Neural cell (in vitro differentiated cells): ENCODE data around the gene SLC5A9. TPM values are rescaled to one million over a fixed set of nuclear protein-coding genes. Genes with fewer than 3 reads are reported as not detected.

ENCODE experiments used
- H2AFZ ChIP-seq: fragments of 200-600, 300-800 bp; sonication (generic), shearing (Covaris generic); 2 replicates; pipeline ENCODE4 v1.6.0; 2014; ENCODE audit warnings: low read depth, mild to moderate bottlenecking, antibody characterized with exemption, low read length, moderate library complexity
- H3F3A ChIP-seq: fragments of 200-600 bp; shearing (Covaris generic); 2 replicates; pipeline ENCODE4 v1.6.1; 2016; ENCODE audit warnings: mild to moderate bottlenecking, moderate library complexity, mixed read lengths, antibody characterized with exemption, low read length; ENCODE audit not compliant: insufficient read depth, poor library complexity, severe bottlenecking
- H3K27ac ChIP-seq: fragments of 200-600, 300-800 bp; sonication (generic), shearing (Covaris generic); 2 replicates; pipeline ENCODE4 v1.5.1; 2014; ENCODE audit warnings: mild to moderate bottlenecking, low read length, moderate library complexity
- H3K27me3 ChIP-seq: fragments of 300-800, 200-600 bp; sonication (generic), shearing (Covaris generic); 2 replicates; pipeline ENCODE4 v1.6.0; 2014; ENCODE audit warnings: mild to moderate bottlenecking, low read depth, low read length, moderate library complexity; ENCODE audit not compliant: insufficient read depth
- H3K36me3 ChIP-seq: fragments of 300-800, 200-600 bp; sonication (generic), shearing (Covaris generic); 2 replicates; pipeline ENCODE4 v1.5.1; 2014; ENCODE audit warnings: mild to moderate bottlenecking, antibody characterized with exemption, low read length, moderate library complexity; ENCODE audit not compliant: insufficient read depth
- H3K4me2 ChIP-seq: fragments of 300-800, 200-600 bp; sonication (generic), shearing (Covaris generic); 2 replicates; pipeline ENCODE4 v1.6.0; 2014; ENCODE audit warnings: mild to moderate bottlenecking, low read length
- H3K4me3 ChIP-seq: fragments of 300-800, 200-600 bp; sonication (generic), shearing (Covaris generic); 2 replicates; pipeline ENCODE4 v1.5.1; 2014; ENCODE audit warnings: mild to moderate bottlenecking, low read length, moderate library complexity
- H3K79me2 ChIP-seq: fragments of 200-600 bp; shearing (Covaris generic); replicated peaks from 2 replicates; pipeline ENCODE4 v1.6.0; 2014; ENCODE audit warnings: mild to moderate bottlenecking, low read length, moderate library complexity; ENCODE audit not compliant: insufficient read depth
- H3K9ac ChIP-seq: fragments of 300-800, 200-600 bp; sonication (generic), shearing (Covaris generic); 2 replicates; pipeline ENCODE4 v1.6.1; 2016; ENCODE audit warnings: mild to moderate bottlenecking, low read length, mixed read lengths
- H3K9me2 ChIP-seq: fragments of 200-600 bp; shearing (Covaris generic); 2 replicates; pipeline ENCODE4 v1.6.1; 2016; ENCODE audit warnings: mild to moderate bottlenecking, low read length, mixed read lengths; ENCODE audit not compliant: insufficient read depth
- H3K9me3 ChIP-seq: fragments of 200-600, 300-800 bp; sonication (generic), shearing (Covaris generic); 2 replicates; pipeline ENCODE4 v1.6.1; 2016; ENCODE audit warnings: mild to moderate bottlenecking, mixed run types, low read length, moderate library complexity, mixed read lengths
- H4K20me1 ChIP-seq: fragments of 200-600 bp; shearing (Covaris generic); 2 replicates; pipeline ENCODE4 v1.6.1; 2016; ENCODE audit warnings: mild to moderate bottlenecking, mixed run types; ENCODE audit not compliant: insufficient read depth
- CTCF ChIP-seq: fragments of 450-650 bp; IDR thresholded peaks from 2 replicates; pipeline ENCODE4 v1.5.1; 2014; ENCODE audit warnings: antibody characterized with exemption, mild to moderate bottlenecking, moderate library complexity; ENCODE audit not compliant: poor library complexity, severe bottlenecking
- EP300 ChIP-seq: fragments of 450-650 bp; conservative IDR thresholded peaks from 2 replicates; pipeline ENCODE4 v1.6.1; 2014; ENCODE audit warnings: antibody characterized with exemption, mild to moderate bottlenecking, moderate library complexity; ENCODE audit not compliant: poor library complexity, severe bottlenecking
- EZH2 ChIP-seq: fragments of 200-600, 300-800 bp; shearing (Covaris generic), sonication (generic); IDR thresholded peaks from 2 replicates; pipeline ENCODE4 v1.6.1; 2014; ENCODE audit warnings: antibody characterized with exemption, low read length, borderline replicate concordance, mild to moderate bottlenecking; ENCODE audit not compliant: insufficient read depth, poor library complexity, severe bottlenecking
- MXI1 ChIP-seq: fragments of 450-650 bp; conservative IDR thresholded peaks from 2 replicates; pipeline ENCODE4 v1.6.1; 2014; ENCODE audit warnings: antibody characterized with exemption, mild to moderate bottlenecking; ENCODE audit not compliant: poor library complexity, severe bottlenecking
- POLR2AphosphoS5 ChIP-seq: IDR thresholded peaks from 2 replicates; pipeline ENCODE4 v1.6.1; 2012
- RAD21 ChIP-seq: fragments of 450-650 bp; conservative IDR thresholded peaks from 2 replicates; pipeline ENCODE4 v1.6.1; 2014; ENCODE audit warnings: antibody characterized with exemption, mild to moderate bottlenecking, moderate library complexity
- SMC3 ChIP-seq: fragments of 450-650 bp; conservative IDR thresholded peaks from 2 replicates; pipeline ENCODE4 v1.6.1; 2014; ENCODE audit warnings: antibody characterized with exemption, mild to moderate bottlenecking, moderate library complexity; ENCODE audit not compliant: poor library complexity
- TAF1 ChIP-seq: IDR thresholded peaks from 2 replicates; pipeline ENCODE4 v1.6.1; 2012; ENCODE audit warnings: low read depth
- polyA plus RNA-seq: library from polyadenylated mRNA; depleted of rRNA; stranded (reverse); fragments of >200 nt; gene quantifications from 2 replicates; pipeline ENCODE4 v1.2.3, GENCODE V29; 2014
- TF ChIP-seq, protein P1 (sequence below): IDR thresholded peaks from 2 replicates; pipeline ENCODE4 v1.6.1; 2012; ENCODE audit warnings: borderline replicate concordance

The SLC5A9 gene
- polyA plus RNA-seq, 1 donor from 2014 or later = not detected

- Histone ChIP-seq H3K4me3 (no peak overlapping the region), H3F3A (no peaks in the 10 kb centered on the region), H3K4me2 (no peak overlapping the region), H3K36me3 (no peaks in the 10 kb centered on the region), H3K27ac (no peak overlapping the region), H4K20me1 (no peaks in the 10 kb centered on the region), H3K27me3 (no peaks in the 10 kb centered on the region), H3K9me3 (no peaks in the 10 kb centered on the region), H3K9ac (no peak overlapping the region), H3K9me2 (no peaks in the 10 kb centered on the region), H3K79me2 (no peaks in the 10 kb centered on the region), H2AFZ (no peak overlapping the region)
- TF ChIP-seq EZH2 (no peak), POLR2AphosphoS5 (no peak), RAD21 (no peak), SMC3 (no peak), TAF1 (no peak), MXI1 (no peak)
These were observed 1.1 kb downstream of the SLC5A9 start for GRCh38 chr1:48223366-48224240.

DNA sequence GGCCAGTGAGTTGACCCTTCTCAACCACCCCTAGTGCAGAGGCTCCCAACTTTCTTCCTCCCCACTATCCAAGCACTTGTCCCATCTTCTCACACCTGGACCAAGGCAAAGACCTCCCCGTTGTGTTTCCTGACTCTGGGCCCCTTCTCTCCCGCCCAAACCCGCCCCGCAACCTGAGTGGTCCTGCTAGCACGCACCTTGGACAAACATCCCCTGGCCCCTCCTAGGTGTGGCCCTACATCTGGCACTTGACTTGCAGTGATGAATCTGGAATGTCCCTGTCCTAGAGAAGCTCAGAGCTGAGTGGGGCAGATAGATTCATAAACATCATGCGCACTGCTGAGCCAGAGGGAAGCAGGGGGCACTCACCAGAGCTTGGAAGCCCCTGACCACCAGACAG is 2.3 kb downstream of the SLC5A9 start:
- Histone ChIP-seq H3K9me3 (no peaks in the 10 kb centered on the region), H3F3A (no peaks in the 10 kb centered on the region), H4K20me1 (no peaks in the 10 kb centered on the region), H3K4me3 (no peak overlapping the region), H3K27ac (no peak overlapping the region), H3K4me2 (no peak overlapping the region), H3K9ac (no peak overlapping the region), H3K27me3 (no peaks in the 10 kb centered on the region), H3K36me3 (no peaks in the 10 kb centered on the region), H3K9me2 (no peaks in the 10 kb centered on the region), H3K79me2 (no peaks in the 10 kb centered on the region), H2AFZ (no peak overlapping the region)
- TF ChIP-seq CTCF (no peak), RAD21 (no peak), TAF1 (no peak), POLR2AphosphoS5 (no peak), MXI1 (no peak), SMC3 (no peak), EP300 (no peak), EZH2 (no peak)
- TF ChIP-seq, protein P1, sequence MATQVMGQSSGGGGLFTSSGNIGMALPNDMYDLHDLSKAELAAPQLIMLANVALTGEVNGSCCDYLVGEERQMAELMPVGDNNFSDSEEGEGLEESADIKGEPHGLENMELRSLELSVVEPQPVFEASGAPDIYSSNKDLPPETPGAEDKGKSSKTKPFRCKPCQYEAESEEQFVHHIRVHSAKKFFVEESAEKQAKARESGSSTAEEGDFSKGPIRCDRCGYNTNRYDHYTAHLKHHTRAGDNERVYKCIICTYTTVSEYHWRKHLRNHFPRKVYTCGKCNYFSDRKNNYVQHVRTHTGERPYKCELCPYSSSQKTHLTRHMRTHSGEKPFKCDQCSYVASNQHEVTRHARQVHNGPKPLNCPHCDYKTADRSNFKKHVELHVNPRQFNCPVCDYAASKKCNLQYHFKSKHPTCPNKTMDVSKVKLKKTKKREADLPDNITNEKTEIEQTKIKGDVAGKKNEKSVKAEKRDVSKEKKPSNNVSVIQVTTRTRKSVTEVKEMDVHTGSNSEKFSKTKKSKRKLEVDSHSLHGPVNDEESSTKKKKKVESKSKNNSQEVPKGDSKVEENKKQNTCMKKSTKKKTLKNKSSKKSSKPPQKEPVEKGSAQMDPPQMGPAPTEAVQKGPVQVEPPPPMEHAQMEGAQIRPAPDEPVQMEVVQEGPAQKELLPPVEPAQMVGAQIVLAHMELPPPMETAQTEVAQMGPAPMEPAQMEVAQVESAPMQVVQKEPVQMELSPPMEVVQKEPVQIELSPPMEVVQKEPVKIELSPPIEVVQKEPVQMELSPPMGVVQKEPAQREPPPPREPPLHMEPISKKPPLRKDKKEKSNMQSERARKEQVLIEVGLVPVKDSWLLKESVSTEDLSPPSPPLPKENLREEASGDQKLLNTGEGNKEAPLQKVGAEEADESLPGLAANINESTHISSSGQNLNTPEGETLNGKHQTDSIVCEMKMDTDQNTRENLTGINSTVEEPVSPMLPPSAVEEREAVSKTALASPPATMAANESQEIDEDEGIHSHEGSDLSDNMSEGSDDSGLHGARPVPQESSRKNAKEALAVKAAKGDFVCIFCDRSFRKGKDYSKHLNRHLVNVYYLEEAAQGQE = no peak
